Activated T-cell treated with anti-CD3 and anti-CD28 coated beads, Interleukin-2, amount 50 U/mL, for 4 hours (primary cell): ENCODE data around the gene COPZ1. TPM values are rescaled to one million over a fixed set of nuclear protein-coding genes. Genes with fewer than 3 reads are reported as not detected.
A peak's percentile ranks its signal among the peaks of the same experiment; 100 is the strongest.

Source experiments
- ATAC-seq, 2 donors: fragments of 200-7000 bp; cut with Tn5 transposase; one replicate each; pipeline ENCODE4 v1.10.0; 2021
- DNase-seq: peaks from one replicate; pipeline ENCODE4 v3.0.0-alpha.2; 2020
- H3K27me3 Mint-ChIP-seq: one replicate; pipeline ENCODE4 v1.8.0; 2021; ENCODE audit warnings: low read depth, mixed read lengths
- H3K36me3 Mint-ChIP-seq: one replicate; pipeline ENCODE4 v1.8.0; 2022; ENCODE audit warnings: mixed read lengths; ENCODE audit not compliant: insufficient read depth
- H3K4me1 Mint-ChIP-seq: one replicate; pipeline ENCODE4 v1.8.0; 2021; ENCODE audit warnings: low read depth, mixed read lengths
- H3K4me3 Mint-ChIP-seq: one replicate; pipeline ENCODE4 v1.8.0; 2021; ENCODE audit warnings: mild to moderate bottlenecking, moderate library complexity, mixed read lengths
- H3K9me3 Mint-ChIP-seq: one replicate; pipeline ENCODE4 v1.8.0; 2021; ENCODE audit warnings: mixed read lengths
- total RNA-seq, 3 donors: library from RNA; stranded (reverse); gene quantifications; one replicate each; pipeline ENCODE4 v1.2.1, GENCODE V29; 2021

COPZ1 gene
- total RNA-seq, 3 donors from 2014 or later, result 97.5 to 113 (median 109) TPM

DNA sequence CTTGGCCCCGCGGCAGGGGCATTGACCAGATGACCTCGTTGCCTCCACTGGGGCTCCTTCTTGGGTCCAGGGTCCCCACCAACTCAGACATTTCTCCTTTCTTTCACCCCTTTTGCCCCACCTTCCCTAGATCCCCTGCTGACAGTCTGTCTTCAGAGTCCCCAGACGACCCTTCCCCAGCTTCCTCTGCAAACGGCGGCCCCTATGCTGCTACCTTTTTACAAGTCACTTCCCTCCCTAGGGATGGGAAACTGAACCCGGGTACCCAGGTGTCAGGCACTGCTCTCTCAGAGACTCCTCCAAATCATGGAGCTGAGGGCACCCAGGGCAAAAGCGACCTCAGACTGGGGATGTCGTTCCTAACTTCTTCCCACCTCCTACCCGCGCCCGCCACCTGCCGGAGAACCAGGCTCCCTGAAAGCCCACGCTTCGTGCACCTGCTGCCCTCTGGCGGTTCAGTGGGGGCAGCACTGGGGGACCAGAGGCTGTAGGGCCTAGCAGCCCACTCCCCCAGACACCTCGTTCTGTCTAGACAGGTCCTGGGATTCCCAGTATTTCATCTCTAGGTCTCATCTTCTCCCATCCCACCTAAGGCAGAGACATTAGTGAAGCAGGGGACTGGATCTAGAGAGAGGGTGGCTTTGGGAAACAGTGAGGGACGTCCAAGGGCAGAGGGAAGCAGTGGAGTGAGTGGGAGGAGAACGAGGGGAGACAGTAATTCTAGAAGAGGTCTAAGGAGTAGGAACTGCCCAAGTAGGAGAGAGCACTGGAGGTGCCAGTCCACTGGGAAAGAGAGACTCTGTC lies 54.7 kb downstream of the COPZ1 start:
- peak overlapping the region; percentile 62 for H3K4me3 Mint-ChIP-seq
- H3K9me3 Mint-ChIP-seq, result no peaks in the 10 kb centered on the region
- H3K4me1 Mint-ChIP-seq, result peaks cover 16% of the 10 kb centered on the region
- ATAC-seq (peak; percentile 94 to 95), DNase-seq (peak; percentile 87)
- H3K27me3 Mint-ChIP-seq, result no peaks in the 10 kb centered on the region
- no peaks in the 10 kb centered on the region for H3K36me3 Mint-ChIP-seq

DNA sequence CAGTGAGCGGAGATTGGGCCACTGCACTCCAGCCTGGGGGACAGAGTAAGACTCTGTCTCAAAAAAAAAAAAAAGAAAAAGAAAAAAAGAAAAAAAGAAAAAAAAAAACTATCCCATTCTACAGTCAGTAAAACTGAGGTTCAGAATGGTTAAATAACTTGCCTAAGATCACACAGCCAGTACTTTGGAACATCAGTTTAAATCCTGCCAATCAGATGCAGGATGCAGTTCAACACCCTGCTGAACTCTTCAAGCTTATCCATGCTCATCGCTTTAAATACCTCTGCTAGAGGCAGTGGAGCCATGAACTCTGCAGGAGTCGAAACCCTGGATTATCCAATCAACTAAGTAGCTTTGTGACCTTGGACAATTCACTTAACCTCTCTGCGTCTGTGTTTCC lies 56.2 kb downstream of the COPZ1 start:
- H3K4me3 Mint-ChIP-seq, result no peak overlapping the region
- H3K9me3 Mint-ChIP-seq, result no peaks in the 10 kb centered on the region
- no peaks in the 10 kb centered on the region for H3K27me3 Mint-ChIP-seq
- peaks cover 17% of the 10 kb centered on the region for H3K4me1 Mint-ChIP-seq
- ATAC-seq, result no peak
- DNase-seq, result no peak
- H3K36me3 Mint-ChIP-seq, result no peaks in the 10 kb centered on the region

DNA sequence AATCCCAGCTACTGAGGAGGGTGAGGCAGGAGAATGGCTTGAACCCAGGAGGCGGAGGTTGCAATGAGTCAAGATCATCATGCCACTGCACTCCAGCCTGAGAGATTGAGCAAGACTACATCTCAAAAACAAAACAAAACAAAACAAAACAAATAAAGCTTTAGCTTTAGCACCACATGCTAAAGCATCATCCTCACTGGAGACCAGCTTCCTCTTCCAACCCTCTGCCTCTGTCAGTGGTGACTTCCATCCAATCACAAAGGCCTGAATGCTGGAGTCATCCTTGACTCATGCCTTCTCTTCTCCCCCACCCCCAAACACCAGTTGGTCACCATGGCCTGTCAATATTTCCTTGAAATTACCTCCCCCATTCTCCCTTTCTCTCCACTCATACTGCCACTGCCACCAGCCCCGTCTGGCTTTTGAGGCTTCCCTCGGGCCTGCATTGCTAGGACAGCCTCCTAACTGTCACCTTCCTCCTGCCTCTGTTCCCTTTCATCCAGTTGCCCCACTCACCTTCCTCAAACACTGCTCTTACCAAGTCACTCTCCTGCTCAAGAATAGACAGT lies 58.2 kb downstream of the COPZ1 start:
- ATAC-seq (peak; percentile 53 to 67), DNase-seq (no peak)
- H3K4me3 Mint-ChIP-seq, result no peak overlapping the region
- H3K27me3 Mint-ChIP-seq, result no peaks in the 10 kb centered on the region
- H3K36me3 Mint-ChIP-seq, result no peaks in the 10 kb centered on the region
- peaks cover 25% of the 10 kb centered on the region for H3K4me1 Mint-ChIP-seq
- no peaks in the 10 kb centered on the region for H3K9me3 Mint-ChIP-seq

DNA sequence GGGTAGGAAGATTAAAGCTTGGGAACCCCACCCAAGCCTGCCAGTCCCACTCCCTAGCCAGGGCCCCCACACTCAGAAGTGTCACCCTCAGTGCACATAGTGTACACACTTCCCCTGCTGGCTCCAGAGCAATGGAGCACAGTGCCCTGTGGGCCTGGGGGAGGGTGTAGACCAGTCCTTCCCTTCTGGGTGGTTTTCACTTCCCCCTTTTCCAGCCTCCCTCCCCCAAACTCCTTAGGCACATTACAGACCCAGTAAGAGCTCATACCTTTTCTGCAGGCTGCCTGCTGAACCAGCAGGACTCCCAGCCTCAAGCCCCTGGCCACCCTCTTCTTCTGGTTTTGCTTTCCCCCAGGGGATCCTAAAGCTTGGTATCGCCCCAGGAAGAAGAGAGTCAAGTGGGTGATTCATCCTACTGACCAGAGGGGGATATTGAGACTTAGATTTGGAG lies 59.7 kb downstream of the COPZ1 start, which contains the start of gene ZNF385A:
Gene ZNF385A (minus strand): TSS at position 143 of the 451 bp plus-strand sequence. CDS start 219 bp downstream, outside the sequence.
- ATAC-seq, result no peak
- Mint-ChIP-seq H3K9me3 (no peaks in the 10 kb centered on the region), H3K27me3 (no peaks in the 10 kb centered on the region), H3K4me1 (peaks cover 25% of the 10 kb centered on the region), H3K36me3 (no peaks in the 10 kb centered on the region), H3K4me3 (no peak within 1 kb of the TSS)
- no peak for DNase-seq

DNA sequence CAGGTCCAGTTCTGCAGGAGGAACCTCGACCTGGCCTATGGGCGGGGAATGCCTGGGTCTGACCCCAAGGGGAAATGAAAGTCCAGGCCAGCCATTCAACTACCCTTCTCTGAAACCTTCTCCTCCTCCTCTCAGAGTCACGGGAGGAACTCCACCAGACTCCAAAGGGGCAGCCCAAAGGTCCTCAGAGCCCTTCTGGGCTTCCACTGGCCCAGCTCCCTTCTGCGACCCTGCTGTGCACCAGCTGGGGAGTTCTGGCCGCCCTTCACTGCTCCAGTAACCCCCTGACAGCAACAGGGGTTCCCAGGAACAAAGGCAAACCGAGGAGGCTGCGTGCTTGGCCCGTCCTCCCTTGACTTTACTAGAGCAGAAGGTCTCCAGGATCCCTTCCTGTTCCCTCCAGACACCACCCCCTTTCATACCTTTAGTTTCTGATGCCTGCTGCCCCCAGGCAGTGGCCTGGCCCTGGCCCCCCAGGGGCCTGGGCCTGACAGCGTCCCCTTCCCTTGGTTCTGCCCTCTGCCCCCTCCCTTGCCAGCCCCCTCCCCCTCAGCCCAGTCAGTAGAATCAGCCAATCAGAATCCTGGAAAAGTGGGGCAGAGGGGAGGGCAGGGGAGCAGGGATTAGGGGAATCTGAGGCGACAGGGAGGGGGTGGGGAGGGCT lies 60.5 kb downstream of the COPZ1 start:
- H3K9me3 Mint-ChIP-seq, result no peaks in the 10 kb centered on the region
- ATAC-seq (no peak), DNase-seq (no peak)

DNA sequence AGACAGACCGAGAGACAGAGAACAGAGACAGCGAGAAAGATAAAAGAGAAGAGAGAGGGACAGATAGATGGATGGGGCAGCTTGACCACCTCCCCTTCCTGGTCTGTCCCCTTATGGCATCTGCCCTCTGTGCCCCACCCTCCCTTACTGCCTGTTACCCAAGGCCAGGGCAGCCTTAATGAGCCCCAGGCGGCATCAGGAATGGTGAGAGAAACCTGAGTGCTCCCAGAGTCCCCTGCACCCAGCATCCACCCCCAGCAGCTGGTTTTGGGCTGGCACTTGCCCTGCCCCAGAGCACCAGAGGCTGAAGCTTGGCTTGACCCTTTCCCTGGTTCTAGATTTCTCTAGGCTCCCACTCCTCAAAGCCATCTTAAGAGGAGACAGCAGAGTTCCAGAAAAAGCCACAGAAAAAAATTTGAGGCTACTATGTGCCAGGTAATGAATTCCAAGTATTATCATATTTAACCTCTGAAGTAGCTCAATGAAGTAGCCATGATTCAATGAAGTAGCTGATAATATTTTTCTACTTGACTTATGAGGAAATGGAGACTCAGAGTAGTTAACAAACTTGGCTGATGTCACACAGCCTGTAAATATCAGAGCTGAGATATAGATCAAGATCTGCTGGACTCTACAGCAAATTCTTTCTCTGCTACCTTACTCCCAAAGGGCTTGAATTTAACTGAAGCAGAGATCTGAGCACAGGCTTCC lies 61.6 kb downstream of the COPZ1 start:
- Mint-ChIP-seq H3K4me1 (peaks cover 30% of the 10 kb centered on the region), H3K27me3 (no peaks in the 10 kb centered on the region), H3K9me3 (no peaks in the 10 kb centered on the region), H3K4me3 (no peak overlapping the region), H3K36me3 (no peaks in the 10 kb centered on the region)
- no peak for DNase-seq
- no peak for ATAC-seq

More for the DNA sequence above, 60.5 kb downstream of the COPZ1 start:
- H3K4me3 Mint-ChIP-seq, result no peak overlapping the region
- H3K4me1 Mint-ChIP-seq, result peaks cover 29% of the 10 kb centered on the region
- H3K36me3 Mint-ChIP-seq, result no peaks in the 10 kb centered on the region
- no peaks in the 10 kb centered on the region for H3K27me3 Mint-ChIP-seq

DNA sequence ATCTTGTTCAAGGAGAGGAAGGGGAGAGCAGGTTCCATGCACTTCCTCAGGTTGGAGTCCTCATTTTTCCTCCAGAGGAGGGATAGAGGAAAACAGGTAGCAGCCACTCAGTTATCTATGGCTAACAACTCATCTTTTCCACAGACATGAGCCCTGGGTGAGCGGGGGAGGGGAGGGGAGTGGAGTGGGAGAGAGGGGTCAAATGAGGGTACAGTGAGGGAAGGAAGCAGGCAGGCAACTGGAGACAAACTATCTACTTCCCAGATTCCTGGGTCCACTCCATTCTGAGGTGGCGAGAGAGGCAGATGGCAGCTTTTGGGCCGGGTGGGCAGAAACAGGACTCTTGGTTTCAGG lies 62.2 kb downstream of the COPZ1 start:
- Mint-ChIP-seq H3K4me1 (peaks cover 34% of the 10 kb centered on the region), H3K9me3 (no peaks in the 10 kb centered on the region), H3K27me3 (no peaks in the 10 kb centered on the region), H3K4me3 (no peak overlapping the region), H3K36me3 (no peaks in the 10 kb centered on the region)
- no peak for ATAC-seq
- no peak for DNase-seq

DNA sequence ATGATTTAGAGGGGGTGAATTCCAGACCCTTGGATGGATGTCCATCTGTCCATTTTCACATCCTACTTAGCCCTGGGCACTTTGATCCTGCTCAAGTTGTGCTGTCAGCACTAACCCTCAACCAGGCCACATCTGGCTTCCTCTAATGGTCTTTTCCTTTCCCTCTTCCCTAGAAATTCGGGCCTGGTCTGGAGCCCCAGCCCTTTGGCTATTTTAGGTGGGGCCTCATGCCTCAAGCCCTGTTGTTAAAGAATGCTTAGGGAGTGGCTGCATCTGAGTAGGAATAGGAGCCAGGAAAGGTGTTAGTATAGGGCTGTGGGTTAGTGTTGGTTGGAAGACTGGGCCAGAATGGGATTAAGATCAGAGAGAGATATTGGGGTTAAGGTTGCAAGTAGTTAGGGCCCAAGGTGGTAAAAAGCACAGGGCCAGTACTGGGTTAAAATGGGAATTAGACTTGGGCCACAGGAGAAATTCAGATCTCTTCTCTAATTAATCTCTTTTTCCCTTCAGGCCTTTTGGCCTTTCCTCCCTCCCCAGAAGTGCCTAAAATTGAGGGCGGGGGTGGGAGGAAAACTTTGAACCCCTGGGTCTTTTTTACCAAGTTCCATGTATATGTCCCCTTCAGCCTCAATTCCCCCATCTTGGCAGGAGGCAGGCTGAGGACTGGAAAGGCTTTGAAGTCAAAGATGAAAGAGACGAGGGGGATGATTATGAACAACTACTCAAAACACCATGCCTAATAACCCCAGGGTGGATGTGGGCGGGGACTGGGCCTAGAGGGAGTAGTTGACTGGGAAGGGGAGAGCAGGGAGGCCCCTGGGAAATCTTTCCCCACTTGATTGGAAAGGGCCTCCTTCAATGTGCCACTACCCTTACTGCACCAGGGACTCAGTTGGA lies 63.6 kb downstream of the COPZ1 start:
- H3K4me3 Mint-ChIP-seq, result no peak overlapping the region
- no peaks in the 10 kb centered on the region for H3K9me3 Mint-ChIP-seq
- no peak for DNase-seq
- H3K4me1 Mint-ChIP-seq, result peaks cover 34% of the 10 kb centered on the region
- no peaks in the 10 kb centered on the region for H3K36me3 Mint-ChIP-seq
- no peak for ATAC-seq
- no peaks in the 10 kb centered on the region for H3K27me3 Mint-ChIP-seq

DNA sequence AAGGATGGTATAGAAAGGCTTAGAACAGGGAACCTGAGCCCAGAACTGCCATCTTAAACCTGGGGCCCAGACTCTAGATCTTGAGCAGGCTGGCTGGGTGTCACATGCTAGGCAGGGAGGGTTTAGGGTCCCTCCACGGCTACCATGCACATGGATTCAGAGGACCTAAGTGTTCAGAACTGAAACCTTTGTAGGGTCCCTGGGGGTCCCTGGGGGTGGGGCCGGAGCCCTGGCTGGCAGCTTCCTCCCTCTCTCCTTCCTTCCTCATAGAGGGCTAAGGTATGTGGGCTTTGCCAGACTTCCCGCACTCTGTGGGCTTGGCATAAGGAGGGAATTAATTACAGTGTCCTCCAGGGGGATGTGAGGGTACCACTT lies 64.2 kb downstream of the COPZ1 start:
- DNase-seq (no peak), ATAC-seq (no peak)
- no peak overlapping the region for H3K4me3 Mint-ChIP-seq
- H3K4me1 Mint-ChIP-seq, result peaks cover 37% of the 10 kb centered on the region
- H3K27me3 Mint-ChIP-seq, result no peaks in the 10 kb centered on the region
- no peaks in the 10 kb centered on the region for H3K9me3 Mint-ChIP-seq
- H3K36me3 Mint-ChIP-seq, result peaks cover 4% of the 10 kb centered on the region

DNA sequence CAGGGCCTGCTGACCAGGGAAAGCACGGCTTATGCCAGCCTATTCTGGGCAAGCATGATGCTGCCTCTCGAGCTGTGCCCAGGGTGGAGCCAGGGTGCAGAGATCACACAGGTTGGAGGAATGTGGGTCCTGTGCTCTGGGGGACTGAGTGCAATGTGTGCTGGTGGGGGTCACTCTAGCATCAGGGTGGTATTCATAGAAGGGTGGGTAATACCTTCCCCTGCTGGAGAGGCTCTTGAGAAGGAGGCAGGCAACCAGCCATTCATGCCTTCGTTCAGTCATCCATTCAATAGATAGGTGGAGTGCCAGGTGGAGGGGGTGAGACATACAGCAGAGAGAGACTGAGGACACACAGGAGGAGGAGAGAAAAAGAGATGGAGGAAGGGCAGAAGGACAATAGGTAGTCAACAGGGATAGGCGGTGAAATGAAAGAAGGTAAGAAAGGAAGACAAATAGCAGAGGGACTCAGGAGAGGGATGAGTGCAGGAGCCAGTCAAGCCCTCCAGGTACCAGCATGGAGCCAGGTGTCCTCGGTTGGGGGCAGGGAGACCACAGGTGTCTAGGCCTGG lies 64.8 kb downstream of the COPZ1 start:
- Mint-ChIP-seq H3K4me1 (peaks cover 40% of the 10 kb centered on the region), H3K9me3 (no peaks in the 10 kb centered on the region), H3K4me3 (peak overlapping the region; percentile 42), H3K27me3 (no peaks in the 10 kb centered on the region), H3K36me3 (peaks cover 6% of the 10 kb centered on the region)
- no peak for ATAC-seq
- no peak for DNase-seq

DNA sequence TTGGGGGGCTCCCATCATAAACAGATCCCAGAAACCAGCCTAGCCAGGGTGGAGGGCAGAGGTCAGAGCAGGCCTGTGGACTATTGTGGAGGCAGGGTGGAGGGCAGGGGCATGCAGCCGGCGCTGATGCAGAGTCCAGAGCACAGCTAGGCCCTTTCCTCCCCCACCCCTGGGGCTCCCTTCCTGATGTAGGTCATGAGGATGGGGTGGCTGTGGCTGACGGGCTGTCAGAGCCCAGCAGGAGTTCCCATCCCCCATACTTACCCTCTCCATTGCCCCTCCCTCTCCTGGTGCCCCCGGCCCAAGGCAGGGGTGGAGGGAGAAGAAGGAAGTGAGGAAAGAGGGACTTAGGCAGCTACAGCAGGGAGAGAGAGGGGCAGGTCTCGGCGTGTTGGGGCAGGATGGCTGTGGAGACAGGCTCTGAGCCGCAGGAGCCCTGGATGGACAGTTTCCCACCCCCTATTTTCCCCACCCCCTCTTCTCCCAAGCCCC lies 65.3 kb downstream of the COPZ1 start:
- H3K4me3 Mint-ChIP-seq, result peak overlapping the region; percentile 73
- peaks cover 6% of the 10 kb centered on the region for H3K36me3 Mint-ChIP-seq
- H3K4me1 Mint-ChIP-seq, result peaks cover 41% of the 10 kb centered on the region
- no peaks in the 10 kb centered on the region for H3K9me3 Mint-ChIP-seq
- no peak for DNase-seq
- H3K27me3 Mint-ChIP-seq, result no peaks in the 10 kb centered on the region
- ATAC-seq, result no peak

DNA sequence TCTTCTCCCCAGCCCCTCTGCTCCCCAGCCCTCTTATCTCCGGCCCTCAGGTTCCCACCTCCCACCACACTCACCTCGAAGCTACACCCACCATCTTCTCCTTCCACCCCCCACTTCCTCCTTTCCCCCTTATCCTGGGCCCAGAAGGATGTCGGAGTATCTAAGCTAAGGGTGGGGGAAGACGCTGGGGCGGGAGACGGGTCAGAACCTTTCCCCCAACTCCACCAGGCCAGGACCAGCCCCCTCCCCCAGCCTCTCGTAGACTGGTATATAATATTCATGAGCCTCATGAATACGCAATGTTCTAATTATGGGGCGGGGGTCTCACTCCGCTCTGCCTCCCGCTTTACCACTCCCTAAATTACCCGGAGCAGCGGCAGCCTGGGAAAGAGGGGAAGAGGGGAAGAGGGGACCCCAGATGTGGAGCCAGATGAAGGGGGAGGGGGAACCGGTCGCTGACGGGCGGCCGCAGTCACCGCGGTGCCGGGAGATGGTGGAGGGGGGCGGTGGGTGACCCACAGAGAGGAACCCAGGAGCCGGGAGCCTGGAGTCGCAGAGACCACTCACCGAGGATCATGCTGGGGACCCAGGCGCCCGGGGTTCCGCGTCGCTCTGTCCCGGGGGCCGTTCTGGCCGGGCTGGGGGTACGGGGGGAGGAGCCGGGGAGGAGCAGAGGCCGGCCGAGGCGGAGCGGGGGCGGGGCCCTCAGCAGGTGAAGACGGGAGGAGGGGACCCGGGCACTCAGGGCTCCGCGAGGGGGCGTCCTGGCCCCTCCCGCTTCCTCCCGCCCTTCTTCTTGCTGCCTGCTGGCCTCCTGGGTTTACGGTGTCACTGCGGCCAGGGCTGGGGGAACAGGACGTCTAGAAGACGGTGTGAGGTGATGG lies 66.0 kb downstream of the COPZ1 start:
- Mint-ChIP-seq H3K36me3 (peaks cover 6% of the 10 kb centered on the region), H3K9me3 (no peaks in the 10 kb centered on the region), H3K27me3 (no peaks in the 10 kb centered on the region), H3K4me3 (peak overlapping the region; percentile 73), H3K4me1 (peaks cover 41% of the 10 kb centered on the region)
- DNase-seq (peak; percentile 67), ATAC-seq (peak; percentile 86 to 87)
